NT2/D1 (cell line): ENCODE results near the gene ZNF692.

Experiments
- SUZ12 ChIP-seq: IDR thresholded peaks from 2 replicates; pipeline ENCODE4 v1.6.1; 2011; ENCODE audit not compliant: insufficient read length, insufficient read depth; ENCODE audit errors: extremely low read depth
- ZNF274 ChIP-seq: IDR thresholded peaks from 2 replicates; pipeline ENCODE4 v1.6.1; 2011; ENCODE audit warnings: mild to moderate bottlenecking, low read depth, low read length

DNA sequence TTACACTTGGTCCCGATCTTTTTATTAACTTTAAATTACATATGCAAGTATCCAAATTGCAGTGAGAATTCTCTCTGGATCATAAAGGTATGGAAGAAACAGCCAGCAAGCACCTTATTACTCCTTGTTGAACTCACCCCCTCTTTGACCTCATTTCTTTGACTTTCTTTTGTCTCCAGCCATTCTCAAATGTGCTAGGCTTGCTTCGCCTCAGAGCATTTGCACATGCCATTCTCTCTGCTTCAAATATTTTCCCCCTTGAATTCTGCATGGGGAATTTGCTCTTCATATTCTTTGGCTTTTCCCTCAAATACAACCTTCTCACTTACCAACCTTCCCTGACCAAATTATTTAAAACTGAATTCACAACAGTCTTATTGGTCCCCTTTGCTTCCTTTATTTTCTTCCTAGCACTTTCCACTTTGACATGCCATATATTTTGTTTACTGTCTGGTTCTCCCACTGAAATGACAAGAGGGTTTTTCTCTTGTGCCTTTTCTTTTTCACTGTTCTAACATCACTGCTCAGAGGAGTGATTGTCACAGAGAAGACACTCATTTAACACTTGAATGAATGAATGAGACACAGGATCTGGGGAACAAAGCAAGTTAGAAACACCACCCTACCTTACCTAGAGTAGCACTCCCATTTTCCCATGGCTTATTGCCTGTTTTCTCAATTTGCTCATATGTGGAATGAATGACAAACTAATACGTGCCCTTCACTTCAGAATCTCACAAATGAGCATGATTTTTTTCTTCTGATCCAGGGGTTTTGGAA lies 45.7 kb upstream of the ZNF692 start:
- TF ChIP-seq SUZ12, result no peak
- no peak for TF ChIP-seq ZNF274
